H1 (cell line): ENCODE results near the gene IFNA13. TPM values are rescaled to one million over a fixed set of nuclear protein-coding genes. Genes with fewer than 3 reads are reported as not detected.

ENCODE experiments used
- ASH2L ChIP-seq: fragments of 200-600, 300-600 bp; sonication (generic); IDR thresholded peaks from one replicate; pipeline ENCODE4 v1.7.1; 2017; ENCODE audit warnings: low read length
- ATF2 ChIP-seq: IDR thresholded peaks from 2 replicates; pipeline ENCODE4 v1.6.1; 2012; ENCODE audit warnings: low read length, inconsistent platforms
- BACH1 ChIP-seq: IDR thresholded peaks from 2 replicates; pipeline ENCODE4 v1.6.1; 2012; ENCODE audit warnings: low read length, improper control_type of control experiment
- CBX5 ChIP-seq: fragments of 300-800, 300-1000 bp; sonication (generic); IDR thresholded peaks from 2 replicates; pipeline ENCODE4 v1.7.1; 2016; ENCODE audit warnings: antibody characterized with exemption, low read length, low read depth
- E2F6 ChIP-seq: IDR thresholded peaks from 2 replicates; pipeline ENCODE4 v1.6.1; 2012; ENCODE audit warnings: inconsistent platforms
- EP300 ChIP-seq, 2 experiments: IDR thresholded peaks; 1 replicate in 1 of 2; 2 replicates in 1 of 2; pipeline ENCODE4 v1.6.1; 2011 to 2012; ENCODE audit warnings: low read depth in 2 of 2, low read length in 2 of 2, mild to moderate bottlenecking in 2 of 2, borderline replicate concordance in 1 of 2, inconsistent platforms in 1 of 2, moderate library complexity in 1 of 2
- EZH2 ChIP-seq: fragments of 200-600 bp; sonication (generic); IDR thresholded peaks from 2 replicates; pipeline ENCODE4 v1.7.1; 2012; ENCODE audit warnings: low read depth, mild to moderate bottlenecking, moderate library complexity, low read length, inconsistent platforms; ENCODE audit not compliant: severe bottlenecking
- FOSL1 ChIP-seq: IDR thresholded peaks from 2 replicates; pipeline ENCODE4 v1.6.1; 2011; ENCODE audit warnings: mild to moderate bottlenecking, low read depth, low read length, moderate library complexity; ENCODE audit not compliant: insufficient read depth
- GABPA ChIP-seq: IDR thresholded peaks from 2 replicates; pipeline ENCODE4 v1.6.1; 2011; ENCODE audit warnings: mild to moderate bottlenecking, low read length, moderate library complexity, borderline replicate concordance; ENCODE audit not compliant: insufficient read depth
- GTF2F1 ChIP-seq: IDR thresholded peaks from 2 replicates; pipeline ENCODE4 v1.6.1; 2012; ENCODE audit warnings: low read depth, low read length, improper control_type of control experiment, borderline replicate concordance
- KDM4A ChIP-seq: IDR thresholded peaks from one replicate; pipeline ENCODE4 v1.7.1; 2012; ENCODE audit warnings: low read depth, mild to moderate bottlenecking, moderate library complexity, low read length, inconsistent platforms; ENCODE audit not compliant: severe bottlenecking
- NANOG ChIP-seq: IDR thresholded peaks from 2 replicates; pipeline ENCODE4 v1.6.1; 2011; ENCODE audit warnings: low read length, low read depth, mild to moderate bottlenecking, inconsistent platforms; ENCODE audit not compliant: insufficient read depth, poor library complexity, severe bottlenecking
- POLR2AphosphoS5 ChIP-seq: IDR thresholded peaks from 2 replicates; pipeline ENCODE4 v1.6.1; 2011; ENCODE audit warnings: low read depth, low read length
- RBBP5 ChIP-seq: IDR thresholded peaks from 2 replicates; pipeline ENCODE4 v1.7.1; 2012; ENCODE audit warnings: low read depth, mild to moderate bottlenecking, inconsistent platforms, low read length, moderate library complexity, borderline replicate concordance
- SIN3A ChIP-seq, 2 experiments: IDR thresholded peaks in 1 of 2; conservative IDR thresholded peaks in 1 of 2; 2 replicates each; pipeline ENCODE4 v1.6.1; 2011 to 2012; ENCODE audit warnings: low read length in 2 of 2, improper control_type of control experiment in 1 of 2, low read depth in 1 of 2, mild to moderate bottlenecking in 1 of 2
- SIRT6 ChIP-seq: IDR thresholded peaks from one replicate; pipeline ENCODE4 v1.7.1; 2012; ENCODE audit warnings: low read length, inconsistent platforms
- SP4 ChIP-seq: IDR thresholded peaks from 2 replicates; pipeline ENCODE4 v1.6.1; 2012; ENCODE audit warnings: low read length, inconsistent platforms
- SUZ12 ChIP-seq: fragments of 200-600 bp; sonication (generic); IDR thresholded peaks from 2 replicates; pipeline ENCODE4 v1.6.1; 2012; ENCODE audit warnings: mild to moderate bottlenecking, inconsistent platforms, low read length, moderate library complexity, mixed read lengths
- TAF1 ChIP-seq: IDR thresholded peaks from 2 replicates; pipeline ENCODE4 v1.6.1; 2011; ENCODE audit warnings: mild to moderate bottlenecking, low read depth, low read length
- YY1 ChIP-seq: IDR thresholded peaks from 2 replicates; pipeline ENCODE4 v1.6.1; 2011; ENCODE audit warnings: low read depth, mild to moderate bottlenecking, low read length
- ZNF274 ChIP-seq: IDR thresholded peaks from 2 replicates; pipeline ENCODE4 v1.7.0; 2012; ENCODE audit warnings: low read length, borderline replicate concordance; ENCODE audit errors: extremely low read depth
- polyA plus RNA-seq, 7 experiments: library from polyadenylated mRNA; depleted of rRNA in 3 of 7; stranded (reverse) in 5 of 7; unstranded in 2 of 7; fragments of >200 nt in 5 of 7; fragments of 200-250 nt in 2 of 7; gene quantifications; 1 replicate in 5 of 7; 2 replicates in 1 of 7; 4 replicates in 1 of 7; pipeline versions ENCODE4 v1.2.1 to v1.2.3, GENCODE V29; 2011 to 2013; ENCODE audit warnings: missing spikeins in 2 of 7, mixed read lengths in 2 of 7
- total RNA-seq: library from RNA; stranded (reverse); fragmentation: NEBNext Ultra II Directional; extraction: Animal tissue kit (Norgen Biotek cat#: 25700); gene quantifications from 2 replicates; pipeline ENCODE4 v1.2.1, GENCODE V29; 2021

The IFNA13 gene
- total and polyA plus RNA-seq, 2 of the 8 experiments (the other 6 are each of a cell fraction or from before 2014, with no cell fraction given), result not detected

GRCh38 chr9:21402386-21403251 is 34.8 kb upstream of the IFNA13 start (continued):
- TF ChIP-seq EZH2 (peak; percentile 56), E2F6 (peak; percentile 85), ASH2L (peak; percentile 62), FOSL1 (peak; percentile 86), SIN3A (conservative IDR thresholded peaks at IDR 0.05 in 1 of 2, IDR thresholded peaks at IDR 0.05 in 1 of 2; ENCODE audit: low read depth in 1 of 2, low read length in 2 of 2) (0 out of 4 replicates have a peak, but pooled peaks of 1 of the 2 experiments have one; percentile 23), NANOG (no peak), POLR2AphosphoS5 (no peak), SUZ12 (peak; percentile 59), KDM4A (peak; percentile 90), ZNF274 (no peak), EP300 (IDR thresholded peaks at IDR 0.05; ENCODE audit: borderline replicate concordance in 1 of 2, low read depth in 2 of 2, low read length in 2 of 2) (no peak), RBBP5 (peak; percentile 32; the same call in 1 of the 2 replicates), YY1 (peak; percentile 62; the same call in 1 of the 2 replicates), TAF1 (no peak), SP4 (peak; percentile 53; the same call in 1 of the 2 replicates), CBX5 (no peak), GTF2F1 (no peak), GABPA (0 out of 2 replicates have a peak, but pooled peaks have one; percentile 37), ATF2 (no peak), SIRT6 (no peak), BACH1 (no peak)
